Left lung (tissue), 10 donors: Measurements from ENCODE around the gene HK2. TPM values are rescaled to one million over a fixed set of nuclear protein-coding genes. Genes with fewer than 3 reads are reported as not detected.

Source experiments
- ATAC-seq: fragments of 200-7000 bp; cut with Tn5 transposase; one replicate; pipeline ENCODE4 v1.9.1; 2020; ENCODE audit warnings: moderate library complexity
- DNase-seq, 4 donors: peaks; one replicate each; pipeline ENCODE4 v3.0.0-alpha.2; 2013 to 2020
- H3K27ac ChIP-seq, 2 donors: fragments of 200-600 bp; sonication (generic) in 1 of 2; one replicate each; pipeline versions ENCODE4 v1.5.0 to v1.8.0; 2020 to 2021
- H3K27me3 ChIP-seq, 2 donors: fragments of 200-600 bp; sonication (generic) in 1 of 2; one replicate each; pipeline versions ENCODE4 v1.5.0 to v1.8.0; 2020 to 2021
- H3K36me3 ChIP-seq, 2 donors: fragments of 200-600 bp; sonication (generic) in 1 of 2; one replicate each; pipeline versions ENCODE4 v1.5.0 to v1.8.0; 2020 to 2021
- H3K4me1 ChIP-seq, 2 donors: fragments of 200-600 bp; one replicate each; pipeline ENCODE4 v1.8.0; 2021
- H3K4me3 ChIP-seq, 2 donors: fragments of 200-600 bp; sonication (generic) in 1 of 2; one replicate each; pipeline versions ENCODE4 v1.5.0 to v1.8.0; 2020 to 2021; ENCODE audit warnings: mild to moderate bottlenecking in 1 of 2
- H3K9me3 ChIP-seq, 2 donors: fragments of 200-600 bp; sonication (generic) in 1 of 2; one replicate each; pipeline versions ENCODE4 v1.5.0 to v1.8.0; 2020 to 2021
- intact Hi-C, 2 donors: fragments of 100-400 bp; cut with DNase I; formaldehyde crosslinking; loops; one replicate each; pipeline versions ENCODE4 v1.11.2 to v1.14.2; 2022
- polyA plus RNA-seq, 6 donors: library from polyadenylated mRNA; unstranded; fragments of 120-200 nt; gene quantifications; one replicate each; pipeline ENCODE4 v1.2.1, GENCODE V29; 2013; ENCODE audit not compliant: insufficient read length in 6 of 6
- total RNA-seq, 2 donors: library from RNA; stranded (reverse); fragmentation: NEBNext Ultra II Directional; extraction: Animal tissue kit (Norgen Biotek cat#: 25700); gene quantifications; one replicate each; pipeline ENCODE4 v1.2.1, GENCODE V29; 2021
- TF ChIP-seq, protein P1 (sequence below), 2 donors: fragments of 200-600 bp; sonication (generic) in 1 of 2; IDR thresholded peaks; one replicate each; pipeline versions ENCODE4 v1.5.0 to v1.8.0; 2021; ENCODE audit warnings: antibody characterized with exemption in 2 of 2
- donor health status: DM: no; HTN: yes; CAD: no.
- donor health status: DM: no; HTN: no; CAD: no.

HK2 gene
- total and polyA plus RNA-seq, 8 donors, result 2.7 to 55.6 (median 4.6) TPM

DNA sequence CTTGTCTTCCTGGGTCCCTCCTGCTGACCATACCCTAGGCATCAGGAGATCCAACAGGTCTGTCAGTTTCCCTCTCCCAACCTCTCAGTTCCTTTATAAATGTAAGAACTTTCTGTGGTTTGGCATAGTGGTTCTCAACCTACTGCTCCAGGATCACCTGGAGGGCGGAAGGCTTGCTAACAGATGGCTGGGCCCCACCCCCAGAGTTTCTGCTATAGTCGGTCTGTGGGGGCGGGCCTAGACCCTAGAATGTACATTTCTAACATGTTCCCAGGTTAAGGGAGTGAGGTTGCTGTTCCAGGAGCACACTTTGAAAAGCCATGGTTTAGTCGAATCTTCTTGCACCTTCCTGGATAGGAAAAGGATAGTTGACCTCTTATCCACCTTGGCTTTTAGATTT lies 37.0 kb downstream of the HK2 start:
- DNase-seq, result no peak
- Histone ChIP-seq H3K36me3 (no peaks in the 10 kb centered on the region), H3K9me3 (no peaks in the 10 kb centered on the region), H3K27me3 (no peaks in the 10 kb centered on the region), H3K27ac (no peak overlapping the region), H3K4me3 (no peak overlapping the region), H3K4me1 (peaks cover 16 to 64% of the 10 kb centered on the region in 2 donors)
- intact Hi-C loops, result no loop called here
- TF ChIP-seq, protein P1, sequence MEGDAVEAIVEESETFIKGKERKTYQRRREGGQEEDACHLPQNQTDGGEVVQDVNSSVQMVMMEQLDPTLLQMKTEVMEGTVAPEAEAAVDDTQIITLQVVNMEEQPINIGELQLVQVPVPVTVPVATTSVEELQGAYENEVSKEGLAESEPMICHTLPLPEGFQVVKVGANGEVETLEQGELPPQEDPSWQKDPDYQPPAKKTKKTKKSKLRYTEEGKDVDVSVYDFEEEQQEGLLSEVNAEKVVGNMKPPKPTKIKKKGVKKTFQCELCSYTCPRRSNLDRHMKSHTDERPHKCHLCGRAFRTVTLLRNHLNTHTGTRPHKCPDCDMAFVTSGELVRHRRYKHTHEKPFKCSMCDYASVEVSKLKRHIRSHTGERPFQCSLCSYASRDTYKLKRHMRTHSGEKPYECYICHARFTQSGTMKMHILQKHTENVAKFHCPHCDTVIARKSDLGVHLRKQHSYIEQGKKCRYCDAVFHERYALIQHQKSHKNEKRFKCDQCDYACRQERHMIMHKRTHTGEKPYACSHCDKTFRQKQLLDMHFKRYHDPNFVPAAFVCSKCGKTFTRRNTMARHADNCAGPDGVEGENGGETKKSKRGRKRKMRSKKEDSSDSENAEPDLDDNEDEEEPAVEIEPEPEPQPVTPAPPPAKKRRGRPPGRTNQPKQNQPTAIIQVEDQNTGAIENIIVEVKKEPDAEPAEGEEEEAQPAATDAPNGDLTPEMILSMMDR (IDR thresholded peaks at IDR 0.05), result no peak
- ATAC-seq, result no peak

DNA sequence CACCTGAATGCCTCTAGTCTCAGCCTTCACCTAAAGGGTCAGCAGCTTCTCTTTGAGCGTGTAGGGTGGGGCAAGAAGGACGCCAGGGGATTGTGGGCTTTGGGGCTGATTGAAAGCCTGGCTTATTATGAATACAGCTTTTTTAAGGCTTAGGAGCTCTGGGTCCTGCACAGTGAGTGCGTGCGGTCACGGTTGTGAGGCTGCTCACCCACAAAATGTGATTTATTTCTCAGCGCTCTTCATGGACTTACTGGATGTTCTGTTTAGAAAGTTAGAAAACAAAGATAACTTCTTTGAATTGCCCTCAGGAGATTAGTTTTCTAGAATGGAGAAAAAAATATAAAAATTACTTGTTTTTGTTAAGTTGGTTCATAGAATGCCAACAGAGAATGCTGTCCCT lies 37.5 kb downstream of the HK2 start:
- DNase-seq, result no peak
- H3K27ac ChIP-seq, result no peak overlapping the region
- H3K27me3 ChIP-seq, result no peaks in the 10 kb centered on the region
- H3K9me3 ChIP-seq, result no peaks in the 10 kb centered on the region
- peaks cover 19 to 64% of the 10 kb centered on the region in 2 donors for H3K4me1 ChIP-seq
- TF ChIP-seq, protein P1 (IDR thresholded peaks at IDR 0.05), result no peak
- no peaks in the 10 kb centered on the region for H3K36me3 ChIP-seq
- intact Hi-C loops, result no loop called here
- no peak overlapping the region for H3K4me3 ChIP-seq
- ATAC-seq, result no peak

GRCh38 chr2:74872389-74872836 lies 38.5 kb downstream of the HK2 start:
- H3K27ac ChIP-seq, result peak overlapping the region in 1 of 2 donors; percentile 4

DNA sequence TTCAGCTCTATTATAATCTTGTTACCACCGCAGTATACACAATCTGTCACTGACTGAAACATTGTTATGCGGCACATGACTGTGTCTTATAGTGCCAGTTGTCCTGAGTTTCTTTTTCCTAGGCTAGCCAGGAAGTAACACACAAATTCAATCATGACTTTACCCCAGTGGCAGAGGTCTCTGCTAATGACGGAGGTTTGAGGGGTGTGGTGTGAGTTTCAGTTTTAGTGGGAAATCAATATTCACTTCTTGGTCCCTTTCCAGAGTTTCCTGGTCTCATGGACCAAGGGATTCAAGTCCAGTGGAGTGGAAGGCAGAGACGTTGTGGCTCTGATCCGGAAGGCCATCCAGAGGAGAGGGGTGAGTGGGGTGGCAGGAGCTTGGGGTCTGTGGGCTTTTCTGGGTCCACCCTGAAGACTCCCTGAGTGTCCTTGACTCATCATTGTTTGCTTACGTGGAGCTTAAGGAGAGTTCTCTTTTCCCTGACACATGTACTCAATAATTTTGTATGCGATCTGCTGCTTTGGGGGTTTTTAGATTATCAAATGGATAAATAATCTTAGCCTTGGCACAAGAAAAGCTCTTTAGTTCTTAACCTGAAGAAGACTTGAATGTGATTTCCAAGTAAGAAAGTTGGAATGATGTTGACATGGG lies 39.2 kb downstream of the HK2 start:
- intact Hi-C loops, result no loop called here
- Histone ChIP-seq H3K36me3 (peaks cover 0 to 15% of the 10 kb centered on the region in 2 donors), H3K4me3 (no peak overlapping the region), H3K9me3 (no peaks in the 10 kb centered on the region), H3K4me1 (peaks cover 11 to 64% of the 10 kb centered on the region in 2 donors), H3K27ac (peak overlapping the region in 1 of 2 donors; percentile 4), H3K27me3 (no peaks in the 10 kb centered on the region)
- DNase-seq, result no peak
- ATAC-seq, result no peak
- TF ChIP-seq, protein P1 (IDR thresholded peaks at IDR 0.05), result no peak

More at GRCh38 chr2:74872389-74872836, 38.5 kb downstream of the HK2 start:
- DNase-seq (no peak), ATAC-seq (no peak)
- Histone ChIP-seq H3K4me1 (peaks cover 17 to 67% of the 10 kb centered on the region in 2 donors), H3K27me3 (no peaks in the 10 kb centered on the region), H3K9me3 (no peaks in the 10 kb centered on the region), H3K36me3 (peaks cover 0 to 8% of the 10 kb centered on the region in 2 donors), H3K4me3 (no peak overlapping the region)
- TF ChIP-seq, protein P1 (IDR thresholded peaks at IDR 0.05), result no peak
- intact Hi-C loops, result no loop called here

DNA sequence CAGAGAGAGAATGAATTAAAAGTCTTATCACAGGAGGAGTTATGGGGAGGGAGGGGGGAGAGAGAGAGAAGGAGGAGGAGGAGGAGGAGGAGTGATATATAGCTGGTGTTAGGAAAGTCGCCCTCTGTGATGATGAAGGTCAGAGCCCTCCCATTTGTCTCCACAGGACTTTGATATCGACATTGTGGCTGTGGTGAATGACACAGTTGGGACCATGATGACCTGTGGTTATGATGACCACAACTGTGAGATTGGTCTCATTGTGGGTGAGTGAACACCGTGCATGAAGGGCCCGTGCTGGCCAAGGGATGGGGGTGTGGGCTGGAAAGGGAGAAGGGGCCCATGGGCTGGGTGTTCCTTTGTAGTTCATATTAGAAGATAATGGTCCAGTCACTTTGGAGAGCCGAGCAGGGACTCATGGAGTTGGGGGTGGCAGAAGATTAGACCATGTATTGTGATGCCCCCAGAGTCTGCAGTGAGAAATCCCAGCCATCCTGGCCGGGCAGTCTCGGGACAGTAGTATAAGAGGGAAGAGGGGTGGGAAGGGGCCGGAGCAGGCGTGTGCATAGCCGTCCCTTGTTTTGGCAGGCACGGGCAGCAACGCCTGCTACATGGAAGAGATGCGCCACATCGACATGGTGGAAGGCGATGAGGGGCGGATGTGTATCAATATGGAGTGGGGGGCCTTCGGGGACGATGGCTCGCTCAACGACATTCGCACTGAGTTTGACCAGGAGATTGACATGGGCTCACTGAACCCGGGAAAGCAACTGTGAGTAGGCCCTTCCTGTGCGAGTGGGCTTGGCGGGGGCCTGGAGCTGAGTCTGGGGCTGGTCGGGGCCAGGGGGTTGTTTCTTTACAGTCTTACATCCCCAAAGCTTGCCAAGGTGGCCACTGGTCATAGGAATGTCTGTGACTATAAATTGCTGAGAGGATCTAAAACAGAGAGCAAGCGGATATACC lies 40.0 kb downstream of the HK2 start:
- DNase-seq (peak in 1 of 4 donors; percentile 75), ATAC-seq (no peak)
- H3K4me1 ChIP-seq, result peaks cover 11 to 58% of the 10 kb centered on the region in 2 donors
- intact Hi-C loops, result no loop called here
- peaks cover 0 to 23% of the 10 kb centered on the region in 2 donors for H3K36me3 ChIP-seq
- H3K4me3 ChIP-seq, result no peak overlapping the region
- no peaks in the 10 kb centered on the region for H3K9me3 ChIP-seq
- TF ChIP-seq, protein P1 (IDR thresholded peaks at IDR 0.05), result no peak
- H3K27me3 ChIP-seq, result no peaks in the 10 kb centered on the region
- peak overlapping the region in 1 of 2 donors; percentile 92 for H3K27ac ChIP-seq
